22Rv1 (cell line): Measurements from ENCODE around the gene DMD.

Source experiments
- CTCF ChIP-seq: fragments of 450-650 bp; IDR thresholded peaks from 2 replicates; pipeline ENCODE4 v1.5.1; 2017; ENCODE audit warnings: mild to moderate bottlenecking
- ZFX ChIP-seq: fragments of 450-650 bp; IDR thresholded peaks from 2 replicates; pipeline ENCODE4 v1.6.1; 2017; ENCODE audit warnings: antibody characterized with exemption, borderline replicate concordance

GRCh38 chrX:31293409-31293808 is 1917.9 kb downstream of the DMD start:
- TF ChIP-seq CTCF (no peak), ZFX (no peak)
